ENCODE results near the gene RIPPLY2. TPM values are rescaled to one million over a fixed set of nuclear protein-coding genes. Genes with fewer than 3 reads are reported as not detected.
"Not testable (repeated sequence)": the region's sequence is repeated elsewhere in the genome, so short reads cannot be mapped to it uniquely, and the experiment has no call there.

The RIPPLY2 gene
- total and polyA plus RNA-seq, 2 experiments from 2014 or later = 0.45 to 0.49 TPM

DNA sequence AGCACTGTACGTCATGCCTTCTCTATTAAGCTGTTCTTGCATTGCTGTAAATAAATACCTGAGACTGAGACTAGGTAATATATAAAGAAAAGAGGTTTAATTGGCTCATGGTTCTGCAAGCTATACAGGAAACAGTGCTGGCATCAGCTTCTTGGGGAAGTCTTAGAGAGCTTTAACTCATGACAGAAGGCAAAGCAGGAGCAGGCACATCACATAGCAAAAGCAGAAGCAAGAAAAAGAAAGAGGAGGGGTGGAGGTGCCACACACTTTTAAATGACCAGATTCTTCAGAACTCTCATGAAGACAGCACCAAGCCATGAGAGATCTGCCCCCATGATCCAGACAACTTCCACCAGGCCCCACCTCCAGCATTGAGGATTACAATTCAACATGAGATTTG, 36.5 kb downstream of the RIPPLY2 start:
- Histone ChIP-seq H3K9me3 (ENCODE audit: low read depth) (no peaks in the 10 kb centered on the region), H3K27me3 (no peaks in the 10 kb centered on the region), H3K27ac (no peak overlapping the region), H3K4me1 (ENCODE audit: low read depth) (peaks cover 34% of the 10 kb centered on the region), H3K4me3 (no peak overlapping the region), H3K36me3 (no peaks in the 10 kb centered on the region)
- no peak for TF ChIP-seq CTCF (IDR thresholded peaks at IDR 0.05; ENCODE audit: low read depth, low read length)
- DNase-seq (ENCODE audit: low read depth in 1 of 2, low spot score in 1 of 2) = no peak

- H3K4me3 ChIP-seq = no peak overlapping the region
- TF ChIP-seq CTCF (IDR thresholded peaks at IDR 0.05; ENCODE audit: low read depth, low read length) = no peak
- H3K27ac ChIP-seq = peak overlapping the region; percentile 49
- no peaks in the 10 kb centered on the region for H3K36me3 ChIP-seq
- peak in 1 of 2 donors; percentile 40 for DNase-seq (ENCODE audit: low read depth in 1 of 2, low spot score in 1 of 2)
- no peaks in the 10 kb centered on the region for H3K9me3 ChIP-seq (ENCODE audit: low read depth)
- H3K4me1 ChIP-seq (ENCODE audit: low read depth) = peaks cover 31% of the 10 kb centered on the region
- H3K27me3 ChIP-seq = no peaks in the 10 kb centered on the region
Measured at GRCh38 chr6:83890520-83890919, 37.4 kb downstream of the RIPPLY2 start.

GRCh38 chr6:83891586-83891985, 38.4 kb downstream of the RIPPLY2 start:
- Histone ChIP-seq H3K9me3 (ENCODE audit: low read depth) (no peaks in the 10 kb centered on the region), H3K27ac (peak overlapping the region; percentile 49), H3K4me3 (no peak overlapping the region), H3K27me3 (no peaks in the 10 kb centered on the region), H3K4me1 (ENCODE audit: low read depth) (peaks cover 31% of the 10 kb centered on the region), H3K36me3 (no peaks in the 10 kb centered on the region)
- TF ChIP-seq CTCF (IDR thresholded peaks at IDR 0.05; ENCODE audit: low read depth, low read length) = no peak
- DNase-seq (ENCODE audit: low read depth in 1 of 2, low spot score in 1 of 2) = no peak

GRCh38 chr6:83893024-83893423, 39.9 kb downstream of the RIPPLY2 start:
- Histone ChIP-seq H3K36me3 (no peaks in the 10 kb centered on the region), H3K27me3 (no peaks in the 10 kb centered on the region), H3K27ac (no peak overlapping the region), H3K4me3 (no peak overlapping the region), H3K4me1 (ENCODE audit: low read depth) (peaks cover 31% of the 10 kb centered on the region), H3K9me3 (ENCODE audit: low read depth) (no peaks in the 10 kb centered on the region)
- DNase-seq (ENCODE audit: low read depth in 1 of 2, low spot score in 1 of 2) = no peak
- no peak for TF ChIP-seq CTCF (IDR thresholded peaks at IDR 0.05; ENCODE audit: low read depth, low read length)

DNA sequence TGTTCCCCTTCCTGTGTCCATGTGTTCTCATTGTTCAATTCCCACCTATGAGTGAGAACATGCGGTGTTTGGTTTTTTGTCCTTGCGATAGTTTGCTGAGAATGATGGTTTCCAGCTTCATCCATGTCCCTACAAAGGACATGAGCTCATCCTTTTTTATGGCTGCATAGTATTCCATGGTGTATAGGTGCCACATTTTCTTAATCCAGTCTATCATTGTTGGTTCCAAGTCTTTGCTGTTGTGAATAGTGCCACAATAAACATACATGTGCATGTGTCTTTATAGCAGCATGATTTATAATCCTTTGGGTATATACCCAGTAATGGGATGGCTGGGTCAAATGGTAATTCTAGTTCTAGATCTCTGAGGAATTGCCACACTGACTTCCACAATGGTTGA, 43.9 kb downstream of the RIPPLY2 start:
- peaks cover 11% of the 10 kb centered on the region for H3K4me1 ChIP-seq (ENCODE audit: low read depth)
- not testable (repeated sequence) for H3K36me3 ChIP-seq; H3K4me3 ChIP-seq; H3K27ac ChIP-seq; H3K27me3 ChIP-seq; H3K9me3 ChIP-seq (ENCODE audit: low read depth); DNase-seq (ENCODE audit: low read depth in 1 of 2, low spot score in 1 of 2)

GRCh38 chr6:83901624-83902023, 48.5 kb downstream of the RIPPLY2 start:
- no peak for TF ChIP-seq CTCF (IDR thresholded peaks at IDR 0.05; ENCODE audit: low read depth, low read length)
- Histone ChIP-seq H3K4me1 (ENCODE audit: low read depth) (no peaks in the 10 kb centered on the region), H3K9me3 (ENCODE audit: low read depth) (no peaks in the 10 kb centered on the region), H3K36me3 (no peaks in the 10 kb centered on the region), H3K27ac (no peak overlapping the region), H3K4me3 (no peak overlapping the region), H3K27me3 (no peaks in the 10 kb centered on the region)
- DNase-seq (ENCODE audit: low read depth in 1 of 2, low spot score in 1 of 2) = no peak

All from cardiac muscle cell (in vitro differentiated cells and primary cell).